MM.1S (cell line): Measurements from ENCODE around the gene CISTR.

Source experiments
- DNase-seq: peaks from one replicate; pipeline ENCODE4 v3.0.0-alpha.2; 2015
- H2AFZ ChIP-seq: fragments of 300-600 bp; sonication (generic); 2 replicates; pipeline ENCODE4 v1.6.0; 2016; ENCODE audit warnings: antibody characterized with exemption, low read length
- H3F3A ChIP-seq: fragments of 300-600 bp; sonication (generic); 2 replicates; pipeline ENCODE4 v1.6.1; 2016; ENCODE audit warnings: mild to moderate bottlenecking, antibody characterized with exemption, low read length, moderate library complexity, mixed read lengths; ENCODE audit not compliant: insufficient read depth
- H3K27ac ChIP-seq: fragments of 300-600 bp; sonication (generic); 2 replicates; pipeline ENCODE4 v1.5.1; 2016; ENCODE audit warnings: mild to moderate bottlenecking, low read length
- H3K27me3 ChIP-seq: fragments of 300-600 bp; sonication (generic); replicated peaks from 2 replicates; pipeline ENCODE4 v1.6.0; 2016; ENCODE audit warnings: low read length; ENCODE audit not compliant: insufficient read depth
- H3K36me3 ChIP-seq: fragments of 300-600 bp; sonication (generic); replicated peaks from 2 replicates; pipeline ENCODE4 v1.6.1; 2016; ENCODE audit warnings: mild to moderate bottlenecking, low read length, mixed read lengths; ENCODE audit not compliant: insufficient read depth
- H3K4me1 ChIP-seq: fragments of 300-600 bp; sonication (generic); 2 replicates; pipeline ENCODE4 v1.6.1; 2016; ENCODE audit warnings: low read length, mixed read lengths
- H3K4me2 ChIP-seq: fragments of 300-600 bp; sonication (generic); 2 replicates; pipeline ENCODE4 v1.6.0; 2016; ENCODE audit warnings: low read depth, low read length
- H3K4me3 ChIP-seq: fragments of 300-600 bp; sonication (generic); 2 replicates; pipeline ENCODE4 v1.5.1; 2016; ENCODE audit warnings: low read length, mixed read lengths
- H3K79me2 ChIP-seq: fragments of 300-600 bp; sonication (generic); 2 replicates; pipeline ENCODE4 v1.6.1; 2016; ENCODE audit warnings: mixed run types, low read length, mixed read lengths
- H3K9ac ChIP-seq: fragments of 300-600 bp; sonication (generic); 2 replicates; pipeline ENCODE4 v1.6.1; 2016; ENCODE audit warnings: low read length, mixed read lengths
- H3K9me2 ChIP-seq: fragments of 300-600 bp; sonication (generic); replicated peaks from 2 replicates; pipeline ENCODE4 v1.6.1; 2016; ENCODE audit warnings: mild to moderate bottlenecking, low read length, mixed read lengths; ENCODE audit not compliant: insufficient read depth
- H3K9me3 ChIP-seq: fragments of 300-600 bp; sonication (generic); replicated peaks from 2 replicates; pipeline ENCODE4 v1.6.1; 2016; ENCODE audit warnings: mild to moderate bottlenecking, low read length, mixed read lengths; ENCODE audit not compliant: insufficient read depth
- H4K20me1 ChIP-seq: fragments of 300-600 bp; sonication (generic); 2 replicates; pipeline ENCODE4 v1.6.1; 2016; ENCODE audit warnings: mild to moderate bottlenecking, low read length, moderate library complexity, mixed read lengths; ENCODE audit not compliant: insufficient read depth
- EZH2 ChIP-seq: fragments of 300-600 bp; sonication (generic); optimal IDR thresholded peaks from 2 replicates; pipeline ENCODE3; 2017; ENCODE audit warnings: low read depth, mild to moderate bottlenecking, antibody characterized with exemption, low read length, mixed read lengths
- EZH2phosphoT487 ChIP-seq: fragments of 300-600 bp; sonication (generic); IDR thresholded peaks from 2 replicates; pipeline ENCODE4 v1.6.1; 2018; ENCODE audit warnings: antibody characterized with exemption, low read length
- TF ChIP-seq, protein P1 (sequence below): fragments of 300-600 bp; sonication (generic); IDR thresholded peaks from 2 replicates; pipeline ENCODE4 v1.5.1; 2016; ENCODE audit warnings: antibody characterized with exemption, low read length, mixed read lengths

Gene CISTR

DNA sequence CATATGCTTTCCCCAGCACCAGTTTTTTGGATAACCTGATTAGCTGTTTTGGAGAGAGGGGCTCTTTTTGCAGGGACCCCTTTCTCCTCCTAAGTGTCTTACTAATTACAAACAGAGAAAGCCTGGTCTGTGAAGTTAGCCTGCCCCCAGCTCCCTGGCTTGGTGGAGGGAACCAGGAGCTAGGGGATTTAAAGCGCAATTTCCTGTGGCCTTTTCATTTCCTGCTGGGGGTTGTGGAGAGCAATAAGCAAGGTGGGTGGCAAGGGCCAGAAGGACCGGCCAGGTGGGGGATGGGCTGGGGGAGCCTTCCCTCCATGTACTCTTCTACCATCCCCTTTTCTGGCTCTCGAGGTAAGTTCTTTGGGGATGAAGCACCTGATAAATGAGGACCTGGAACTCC, 4.1 kb upstream of the CISTR start:
- no peak for DNase-seq
- Histone ChIP-seq H3F3A (no peaks in the 10 kb centered on the region; the same call in 1 of the 2 replicates), H3K36me3 (no peaks in the 10 kb centered on the region), H3K4me2 (no peak overlapping the region), H3K9ac (no peak overlapping the region), H3K9me2 (no peaks in the 10 kb centered on the region), H3K9me3 (no peaks in the 10 kb centered on the region), H3K27me3 (peaks cover 89% of the 10 kb centered on the region), H3K4me1 (peaks cover 7% of the 10 kb centered on the region; the same call in 1 of the 2 replicates), H3K27ac (no peak overlapping the region), H4K20me1 (no peaks in the 10 kb centered on the region), H2AFZ (no peak overlapping the region), H3K79me2 (no peaks in the 10 kb centered on the region), H3K4me3 (no peak overlapping the region)
- TF ChIP-seq EZH2 (no peak), EZH2phosphoT487 (no peak)
- TF ChIP-seq, protein P1, sequence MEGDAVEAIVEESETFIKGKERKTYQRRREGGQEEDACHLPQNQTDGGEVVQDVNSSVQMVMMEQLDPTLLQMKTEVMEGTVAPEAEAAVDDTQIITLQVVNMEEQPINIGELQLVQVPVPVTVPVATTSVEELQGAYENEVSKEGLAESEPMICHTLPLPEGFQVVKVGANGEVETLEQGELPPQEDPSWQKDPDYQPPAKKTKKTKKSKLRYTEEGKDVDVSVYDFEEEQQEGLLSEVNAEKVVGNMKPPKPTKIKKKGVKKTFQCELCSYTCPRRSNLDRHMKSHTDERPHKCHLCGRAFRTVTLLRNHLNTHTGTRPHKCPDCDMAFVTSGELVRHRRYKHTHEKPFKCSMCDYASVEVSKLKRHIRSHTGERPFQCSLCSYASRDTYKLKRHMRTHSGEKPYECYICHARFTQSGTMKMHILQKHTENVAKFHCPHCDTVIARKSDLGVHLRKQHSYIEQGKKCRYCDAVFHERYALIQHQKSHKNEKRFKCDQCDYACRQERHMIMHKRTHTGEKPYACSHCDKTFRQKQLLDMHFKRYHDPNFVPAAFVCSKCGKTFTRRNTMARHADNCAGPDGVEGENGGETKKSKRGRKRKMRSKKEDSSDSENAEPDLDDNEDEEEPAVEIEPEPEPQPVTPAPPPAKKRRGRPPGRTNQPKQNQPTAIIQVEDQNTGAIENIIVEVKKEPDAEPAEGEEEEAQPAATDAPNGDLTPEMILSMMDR: no peak

- Histone ChIP-seq H3K9me3 (no peaks in the 10 kb centered on the region), H3K4me2 (no peak overlapping the region), H3K27ac (no peak overlapping the region), H2AFZ (no peak overlapping the region), H3K4me1 (peaks cover 7% of the 10 kb centered on the region; the same call in 1 of the 2 replicates), H3K79me2 (no peaks in the 10 kb centered on the region), H3K27me3 (peaks cover 93% of the 10 kb centered on the region), H3K9ac (no peak overlapping the region), H3F3A (no peaks in the 10 kb centered on the region; the same call in 1 of the 2 replicates), H3K36me3 (no peaks in the 10 kb centered on the region), H3K4me3 (no peak overlapping the region), H3K9me2 (no peaks in the 10 kb centered on the region), H4K20me1 (no peaks in the 10 kb centered on the region)
- DNase-seq: no peak
- TF ChIP-seq EZH2: no peak
- TF ChIP-seq, protein P1: peak; percentile 10
- no peak for TF ChIP-seq EZH2phosphoT487
These were observed 3.7 kb upstream of the CISTR start for GRCh38 chr12:53755451-53755891.

DNA sequence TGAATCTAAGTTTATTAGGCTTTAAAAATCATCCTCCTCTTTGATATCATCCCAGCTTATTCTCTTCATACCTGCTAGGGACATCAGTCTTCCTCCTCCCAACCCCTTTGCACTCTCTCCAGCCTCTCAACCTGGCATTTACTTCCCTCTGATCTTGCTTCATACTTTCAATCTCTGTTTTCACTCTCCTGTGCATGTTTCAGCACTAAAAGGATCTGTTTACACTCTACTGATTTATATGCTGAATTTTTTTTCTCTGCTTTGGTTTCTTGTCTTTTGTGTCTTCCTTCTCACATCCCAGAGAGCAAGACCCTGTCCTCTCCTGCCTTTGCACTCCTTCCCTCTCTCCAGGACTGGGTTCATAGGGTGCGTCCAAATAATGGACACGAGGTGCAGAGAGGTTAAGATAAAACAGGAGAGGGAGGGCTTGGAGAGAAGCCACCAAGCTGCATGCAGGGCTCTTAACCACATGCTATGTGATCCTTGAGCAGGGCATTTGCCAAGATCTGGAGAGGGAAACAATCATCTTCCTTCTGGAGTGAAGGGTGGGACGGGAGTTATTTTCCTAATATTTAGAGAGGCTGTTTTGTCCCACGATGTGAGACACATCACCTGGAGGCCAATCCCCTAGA, 3.0 kb upstream of the CISTR start:
- Histone ChIP-seq H3K27me3 (peaks cover 95% of the 10 kb centered on the region), H3K4me1 (peaks cover 7% of the 10 kb centered on the region; the same call in 1 of the 2 replicates), H4K20me1 (no peaks in the 10 kb centered on the region), H3F3A (no peaks in the 10 kb centered on the region; the same call in 1 of the 2 replicates), H3K9me3 (no peaks in the 10 kb centered on the region), H3K79me2 (no peaks in the 10 kb centered on the region), H3K9me2 (no peaks in the 10 kb centered on the region), H3K36me3 (no peaks in the 10 kb centered on the region), H3K4me2 (no peak overlapping the region), H3K27ac (no peak overlapping the region), H3K9ac (no peak overlapping the region), H3K4me3 (no peak overlapping the region), H2AFZ (no peak overlapping the region)
- no peak for DNase-seq
- no peak for TF ChIP-seq EZH2
- TF ChIP-seq EZH2phosphoT487: no peak
- TF ChIP-seq, protein P1: no peak
